GM18870 (cell line): ENCODE data around the gene PLOD3.

Experiments
- ATAC-seq: cut with Tn5 transposase; IDR thresholded peaks from one replicate; pipeline ENCODE4 v1.9.1; 2021; ENCODE audit warnings: moderate library complexity; ENCODE audit not compliant: unreplicated experiment

Gene PLOD3

GRCh38 chr7:101239191-101239950 lies 22.0 kb upstream of the PLOD3 start:
- ATAC-seq: no peak

GRCh38 chr7:101238226-101239182 lies 21.1 kb upstream of the PLOD3 start:
- ATAC-seq: no peak

GRCh38 chr7:101237206-101238067 lies 20.1 kb upstream of the PLOD3 start, which contains the start of gene CLDN15:
TSS of gene CLDN15 (minus strand) at chr7:101237802. CDS start at chr7:101237581, 221 bp downstream.
- no peak for ATAC-seq

- ATAC-seq: no peak
Observed at GRCh38 chr7:101236292-101236835, 19.0 kb upstream of the PLOD3 start.

GRCh38 chr7:101235522-101235921 lies 18.1 kb upstream of the PLOD3 start:
- ATAC-seq: no peak

GRCh38 chr7:101235050-101235449 lies 17.7 kb upstream of the PLOD3 start:
- ATAC-seq: no peak

GRCh38 chr7:101234636-101235035 lies 17.3 kb upstream of the PLOD3 start:
- ATAC-seq: no peak

- no peak for ATAC-seq
Observed at GRCh38 chr7:101233907-101234547, 16.6 kb upstream of the PLOD3 start.

- ATAC-seq: no peak
Observed at GRCh38 chr7:101232141-101232850, 14.9 kb upstream of the PLOD3 start.

GRCh38 chr7:101231644-101232043 lies 14.3 kb upstream of the PLOD3 start:
- no peak for ATAC-seq

- no peak for ATAC-seq
Observed at GRCh38 chr7:101226721-101227120, 9.3 kb upstream of the PLOD3 start.

- no peak for ATAC-seq
Observed at GRCh38 chr7:101225650-101226049, 8.3 kb upstream of the PLOD3 start.

GRCh38 chr7:101223528-101223927 lies 6.1 kb upstream of the PLOD3 start:
- no peak for ATAC-seq

- ATAC-seq: no peak
Observed at GRCh38 chr7:101222275-101222830, 5.0 kb upstream of the PLOD3 start.

- ATAC-seq: no peak
Observed at GRCh38 chr7:101220295-101220694, 2.9 kb upstream of the PLOD3 start.

GRCh38 chr7:101218236-101219125 lies 1.1 kb upstream of the PLOD3 start:
- ATAC-seq: peak; percentile 23

- no peak for ATAC-seq
Observed at GRCh38 chr7:101216860-101217387, 457 bp downstream of the PLOD3 start.
